ENCODE results near the gene NAALAD2.

NAALAD2 gene

DNA sequence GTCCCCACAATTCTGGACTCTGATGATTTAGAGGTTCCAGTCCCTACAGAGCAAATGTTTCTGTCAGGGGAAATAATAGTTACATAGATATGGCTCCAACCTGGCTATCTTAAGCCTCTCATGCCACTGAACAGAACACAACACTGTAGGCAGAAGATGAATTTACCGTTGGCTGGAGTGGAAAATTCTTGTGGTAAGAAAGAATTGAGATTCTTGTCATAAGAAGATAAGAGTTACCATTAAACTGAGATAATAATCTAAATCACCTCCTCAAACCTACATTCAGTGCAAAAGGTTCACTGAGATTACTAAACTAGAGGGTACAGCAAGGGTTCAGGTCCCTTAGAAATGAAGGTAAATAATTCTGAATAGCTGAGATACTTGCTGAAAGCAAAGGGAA is 10.1 kb upstream of the NAALAD2 start:
- Histone ChIP-seq H3F3A (ENCODE audit: insufficient read depth, low read length) (no peaks in the 10 kb centered on the region), H3K9me2 (replicated peaks; ENCODE audit: insufficient read depth, low read length) (no peaks in the 10 kb centered on the region), H3K79me2 (ENCODE audit: low read length) (no peaks in the 10 kb centered on the region), H3K4me3 (ENCODE audit: low read length) (no peak overlapping the region), H3K4me1 (ENCODE audit: low read length) (no peaks in the 10 kb centered on the region), H3K36me3 (replicated peaks; ENCODE audit: insufficient read depth, low read length) (no peaks in the 10 kb centered on the region), H3K4me2 (ENCODE audit: low read depth, low read length) (no peak overlapping the region), H2AFZ (ENCODE audit: low read length) (no peak overlapping the region), H3K9me3 (replicated peaks; ENCODE audit: insufficient read depth, low read length) (no peaks in the 10 kb centered on the region), H3K9ac (ENCODE audit: low read length) (no peak overlapping the region), H4K20me1 (ENCODE audit: insufficient read depth, low read length) (no peaks in the 10 kb centered on the region), H3K27me3 (replicated peaks; ENCODE audit: insufficient read depth, low read length) (no peaks in the 10 kb centered on the region), H3K27ac (ENCODE audit: low read length) (no peak overlapping the region)
- TF ChIP-seq, protein P1, sequence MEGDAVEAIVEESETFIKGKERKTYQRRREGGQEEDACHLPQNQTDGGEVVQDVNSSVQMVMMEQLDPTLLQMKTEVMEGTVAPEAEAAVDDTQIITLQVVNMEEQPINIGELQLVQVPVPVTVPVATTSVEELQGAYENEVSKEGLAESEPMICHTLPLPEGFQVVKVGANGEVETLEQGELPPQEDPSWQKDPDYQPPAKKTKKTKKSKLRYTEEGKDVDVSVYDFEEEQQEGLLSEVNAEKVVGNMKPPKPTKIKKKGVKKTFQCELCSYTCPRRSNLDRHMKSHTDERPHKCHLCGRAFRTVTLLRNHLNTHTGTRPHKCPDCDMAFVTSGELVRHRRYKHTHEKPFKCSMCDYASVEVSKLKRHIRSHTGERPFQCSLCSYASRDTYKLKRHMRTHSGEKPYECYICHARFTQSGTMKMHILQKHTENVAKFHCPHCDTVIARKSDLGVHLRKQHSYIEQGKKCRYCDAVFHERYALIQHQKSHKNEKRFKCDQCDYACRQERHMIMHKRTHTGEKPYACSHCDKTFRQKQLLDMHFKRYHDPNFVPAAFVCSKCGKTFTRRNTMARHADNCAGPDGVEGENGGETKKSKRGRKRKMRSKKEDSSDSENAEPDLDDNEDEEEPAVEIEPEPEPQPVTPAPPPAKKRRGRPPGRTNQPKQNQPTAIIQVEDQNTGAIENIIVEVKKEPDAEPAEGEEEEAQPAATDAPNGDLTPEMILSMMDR (IDR thresholded peaks at IDR 0.05; ENCODE audit: low read length): no peak
- TF ChIP-seq EZH2phosphoT487 (IDR thresholded peaks at IDR 0.05; ENCODE audit: low read length): no peak
- TF ChIP-seq EZH2 (optimal IDR thresholded peaks at IDR 0.05; ENCODE audit: low read depth, low read length): no peak
- DNase-seq: no peak

DNA sequence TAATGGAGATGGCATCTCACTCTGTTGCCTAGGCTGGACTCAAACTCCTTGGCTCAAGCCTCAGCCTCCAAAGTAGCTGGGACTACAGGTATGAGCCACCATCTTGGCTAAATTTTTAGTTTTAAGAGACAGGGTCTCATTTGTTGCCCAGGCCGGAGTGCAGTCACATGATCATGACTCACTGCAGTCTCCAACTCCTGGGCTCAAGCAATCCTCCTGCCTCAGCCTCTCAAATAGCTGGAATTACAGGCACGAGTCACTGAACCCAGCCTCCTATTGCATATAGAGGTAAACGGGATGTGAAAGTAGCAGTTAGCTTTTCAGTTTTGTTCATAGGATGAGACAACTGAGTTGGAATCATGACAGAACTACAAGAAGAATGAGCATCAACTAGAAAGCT is 9.5 kb upstream of the NAALAD2 start:
- DNase-seq: no peak

GRCh38 chr11:90133560-90134477 is 644 bp upstream of the NAALAD2 start:
- Histone ChIP-seq H3K9me2 (replicated peaks; ENCODE audit: insufficient read depth, low read length) (no peaks in the 10 kb centered on the region), H3K4me3 (ENCODE audit: low read length) (peak overlapping the region; percentile 56; the same call in 1 of the 2 replicates), H2AFZ (ENCODE audit: low read length) (peak overlapping the region; percentile 77; the same call in 1 of the 2 replicates), H3K4me1 (ENCODE audit: low read length) (no peaks in the 10 kb centered on the region; the same call in 1 of the 2 replicates), H3K27ac (ENCODE audit: low read length) (no peak overlapping the region), H3F3A (ENCODE audit: insufficient read depth, low read length) (no peaks in the 10 kb centered on the region), H3K9ac (ENCODE audit: low read length) (no peak overlapping the region), H3K4me2 (ENCODE audit: low read depth, low read length) (0 out of 2 replicates have a peak overlapping the region, but pooled peaks have one; percentile 53), H3K27me3 (replicated peaks; ENCODE audit: insufficient read depth, low read length) (no peaks in the 10 kb centered on the region), H4K20me1 (ENCODE audit: insufficient read depth, low read length) (no peaks in the 10 kb centered on the region), H3K36me3 (replicated peaks; ENCODE audit: insufficient read depth, low read length) (no peaks in the 10 kb centered on the region), H3K79me2 (ENCODE audit: low read length) (no peaks in the 10 kb centered on the region), H3K9me3 (replicated peaks; ENCODE audit: insufficient read depth, low read length) (no peaks in the 10 kb centered on the region)
- no peak for DNase-seq
- no peak for TF ChIP-seq EZH2 (optimal IDR thresholded peaks at IDR 0.05; ENCODE audit: low read depth, low read length)
- no peak for TF ChIP-seq EZH2phosphoT487 (IDR thresholded peaks at IDR 0.05; ENCODE audit: low read length)
- TF ChIP-seq, protein P1 (IDR thresholded peaks at IDR 0.05; ENCODE audit: low read length): no peak

More for the DNA sequence above, 9.5 kb upstream of the NAALAD2 start:
- Histone ChIP-seq H3K27ac (ENCODE audit: low read length) (no peak overlapping the region), H3F3A (ENCODE audit: insufficient read depth, low read length) (no peaks in the 10 kb centered on the region), H3K36me3 (replicated peaks; ENCODE audit: insufficient read depth, low read length) (no peaks in the 10 kb centered on the region), H3K9me2 (replicated peaks; ENCODE audit: insufficient read depth, low read length) (no peaks in the 10 kb centered on the region), H3K4me2 (ENCODE audit: low read depth, low read length) (no peak overlapping the region), H3K4me1 (ENCODE audit: low read length) (no peaks in the 10 kb centered on the region), H3K9ac (ENCODE audit: low read length) (no peak overlapping the region), H2AFZ (ENCODE audit: low read length) (no peak overlapping the region), H3K9me3 (replicated peaks; ENCODE audit: insufficient read depth, low read length) (no peaks in the 10 kb centered on the region), H3K4me3 (ENCODE audit: low read length) (no peak overlapping the region), H4K20me1 (ENCODE audit: insufficient read depth, low read length) (no peaks in the 10 kb centered on the region), H3K27me3 (replicated peaks; ENCODE audit: insufficient read depth, low read length) (no peaks in the 10 kb centered on the region), H3K79me2 (ENCODE audit: low read length) (no peaks in the 10 kb centered on the region)
- TF ChIP-seq, protein P1 (IDR thresholded peaks at IDR 0.05; ENCODE audit: low read length): no peak
- TF ChIP-seq EZH2 (optimal IDR thresholded peaks at IDR 0.05; ENCODE audit: low read depth, low read length): no peak
- TF ChIP-seq EZH2phosphoT487 (IDR thresholded peaks at IDR 0.05; ENCODE audit: low read length): no peak

All from MM.1S (cell line).